Hepatocyte (in vitro differentiated cells): Measurements from ENCODE around the gene IQGAP2.

Experiments
- CTCF ChIP-seq: fragments of 200-600 bp; sonication (generic); IDR thresholded peaks from 2 replicates; pipeline ENCODE4 v1.5.1; 2016; ENCODE audit warnings: antibody characterized with exemption, mild to moderate bottlenecking; ENCODE audit not compliant: poor library complexity
- EZH2 ChIP-seq: fragments of 200-600 bp; sonication (generic); IDR thresholded peaks from 2 replicates; pipeline ENCODE4 v1.6.1; 2016; ENCODE audit warnings: antibody characterized with exemption, mild to moderate bottlenecking, borderline replicate concordance

- TF ChIP-seq CTCF (no peak), EZH2 (no peak)
Observed at GRCh38 chr5:76571559-76571958, 168.5 kb downstream of the IQGAP2 start.
